K562 (cell line): ENCODE data around the gene PIP4K2A. TPM values are rescaled to one million over a fixed set of nuclear protein-coding genes. Genes with fewer than 3 reads are reported as not detected.

ENCODE experiments used
- ADNP ChIP-seq: fragments of 200-800 bp; sonication (Bioruptor generic); IDR thresholded peaks from 2 replicates; pipeline ENCODE4 v1.6.1; 2016; ENCODE audit warnings: missing genetic modification characterization, missing compliant biosample characterization
- BCOR ChIP-seq: fragments of 450-650 bp; IDR thresholded peaks from 2 replicates; pipeline ENCODE4 v1.6.1; 2016
- HCFC1 ChIP-seq: IDR thresholded peaks from 2 replicates; pipeline ENCODE4 v1.6.1; 2012; ENCODE audit warnings: low read depth, low read length, improper control_type of control experiment
- ILK ChIP-seq: fragments of 450-650 bp; IDR thresholded peaks from 2 replicates; pipeline ENCODE4 v1.6.1; 2016; ENCODE audit warnings: missing genetic modification characterization, low read depth, mild to moderate bottlenecking, missing compliant biosample characterization, moderate library complexity, borderline replicate concordance
- KAT2B ChIP-seq: IDR thresholded peaks from one replicate; pipeline ENCODE4 v1.6.1; 2012; ENCODE audit warnings: low read depth, mild to moderate bottlenecking, control low read depth, inconsistent platforms, low read length, moderate library complexity
- KAT8 ChIP-seq: fragments of 450-650 bp; IDR thresholded peaks from 2 replicates; pipeline ENCODE4 v1.6.1; 2016; ENCODE audit warnings: low read depth, mild to moderate bottlenecking
- MAFF ChIP-seq: IDR thresholded peaks from 2 replicates; pipeline ENCODE4 v1.6.1; 2012; ENCODE audit warnings: low read length, improper control_type of control experiment
- NFE2L1 ChIP-seq: fragments of 450-650 bp; IDR thresholded peaks from 2 replicates; pipeline ENCODE4 v1.6.1; 2016; ENCODE audit warnings: missing genetic modification characterization, low read depth, mild to moderate bottlenecking, missing compliant biosample characterization, moderate library complexity, borderline replicate concordance
- PURB ChIP-seq: sonication (generic); formaldehyde crosslinking; IDR thresholded peaks from 2 replicates; pipeline ENCODE4 v1.9.0; 2021; ENCODE audit warnings: low read depth, mild to moderate bottlenecking, missing genetic modification reagents
- RBM39 ChIP-seq: fragments of 200-400 bp; formaldehyde crosslinking; optimal IDR thresholded peaks from 2 replicates; pipeline ENCODE3; 2018; ENCODE audit warnings: low read depth, low read length
- SMAD2 ChIP-seq: fragments of 150-350 bp; IDR thresholded peaks from 2 replicates; pipeline ENCODE4 v1.6.1; 2014; ENCODE audit warnings: low read depth, mild to moderate bottlenecking, low read length
- SMARCB1 ChIP-seq: IDR thresholded peaks from 2 replicates; pipeline ENCODE4 v1.6.1; 2011; ENCODE audit warnings: improper control_type of control experiment, low read depth; ENCODE audit not compliant: insufficient read length
- SNRNP70 ChIP-seq: fragments of 200-400 bp; formaldehyde crosslinking; optimal IDR thresholded peaks from 2 replicates; pipeline ENCODE3; 2017; ENCODE audit warnings: low read depth, low read length
- ZNF23 ChIP-seq: fragments of 250-450 bp; sonication (Bioruptor Pico); IDR thresholded peaks from 2 replicates; pipeline ENCODE4 v1.4.0; 2020; ENCODE audit warnings: mild to moderate bottlenecking
- ZNF644 ChIP-seq: fragments of 200-800 bp; sonication (Bioruptor generic); IDR thresholded peaks from 2 replicates; pipeline ENCODE4 v1.6.1; 2016; ENCODE audit warnings: low read depth, missing genetic modification characterization, missing compliant biosample characterization
- ZNF699 ChIP-seq: fragments of 250-450 bp; sonication (Bioruptor Pico); IDR thresholded peaks from 2 replicates; pipeline ENCODE4 v1.8.0; 2021; ENCODE audit warnings: mild to moderate bottlenecking, moderate library complexity; ENCODE audit not compliant: insufficient replicate concordance
- polyA plus RNA-seq, 8 experiments: library from polyadenylated mRNA; depleted of rRNA in 4 of 8; stranded (reverse) in 5 of 8; unstranded in 3 of 8; fragments of >200 nt; fragmentation: Nextera tagmentation in 2 of 8; fragmentation: Illumina TruSeq in 1 of 8; extraction: Ambion mirVana in 2 of 8; extraction: Trizol in 1 of 8; gene quantifications; 2 replicates each; pipeline versions ENCODE4 v1.2.1 to v1.2.3, GENCODE V29; 2011 to 2014; ENCODE audit warnings: inconsistent platforms in 1 of 8, missing spikeins in 1 of 8
- total RNA-seq, 7 experiments: library from RNA; depleted of rRNA in 6 of 7; stranded (reverse); fragments of >200 nt in 6 of 7; fragmentation: Illumina TruSeq in 2 of 7; extraction: Trizol in 2 of 7; gene quantifications; 2 replicates each; pipeline versions ENCODE4 v1.2.1 to v1.2.3, GENCODE V29; 2011 to 2021; ENCODE audit warnings: low replicate concordance in 1 of 7
- TF ChIP-seq, protein P1 (sequence below): fragments of 250-450 bp; sonication (Bioruptor Pico); IDR thresholded peaks from 2 replicates; pipeline ENCODE4 v1.8.0; 2022; ENCODE audit warnings: inconsistent platforms, mild to moderate bottlenecking, moderate library complexity, borderline replicate concordance
- TF ChIP-seq, protein P2 (sequence below): sonication (generic); formaldehyde crosslinking; IDR thresholded peaks from 2 replicates; pipeline ENCODE4 v1.8.0; 2022; ENCODE audit warnings: mild to moderate bottlenecking, low read depth, missing genetic modification reagents
- TF ChIP-seq, protein P3 (sequence below): fragments of 450-650 bp; IDR thresholded peaks from 2 replicates; pipeline ENCODE4 v1.6.1; 2016; ENCODE audit warnings: low read depth

The PIP4K2A gene
- total and polyA plus RNA-seq, 9 of the 15 experiments (the other 6 are each of a cell fraction or from before 2014, with no cell fraction given): 35.6 to 117 (median 71.9) TPM

DNA sequence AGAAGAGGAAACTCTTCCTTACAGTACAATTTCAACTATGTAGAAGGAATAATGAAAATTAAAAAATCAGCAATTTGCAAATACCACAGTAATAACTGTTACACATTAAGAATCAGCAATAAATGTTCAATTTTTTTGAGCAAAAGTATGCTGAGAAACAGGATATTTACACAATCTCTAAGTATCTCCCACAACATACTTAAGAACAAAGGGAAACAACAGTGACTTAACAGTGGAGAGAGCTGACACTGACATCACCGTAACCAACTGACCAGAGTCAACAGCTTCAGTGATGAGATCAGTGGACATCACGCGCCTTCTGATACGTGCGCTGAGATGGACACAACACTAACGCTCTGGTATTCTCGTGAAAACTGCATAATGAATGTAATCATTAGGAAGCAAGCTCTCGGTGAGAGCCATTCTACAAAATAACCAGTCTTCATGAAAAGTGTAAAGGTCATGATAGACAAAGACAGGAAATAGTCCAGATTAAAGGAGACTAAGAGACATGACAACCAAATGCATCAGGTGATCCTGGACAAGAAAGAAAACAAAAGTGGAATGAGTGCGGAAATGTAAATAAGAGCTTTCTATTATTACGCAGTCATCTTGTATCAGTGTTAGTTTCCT lies 82.6 kb downstream of the PIP4K2A start (continued):
- TF ChIP-seq ZNF23 (CRISPR knock-in tag) (no peak), PURB (CRISPR knock-in tag) (no peak), NFE2L1 (tag) (no peak), MAFF (no peak), ZNF644 (no peak), RBM39 (no peak), SMAD2 (no peak), ILK (tag) (no peak), HCFC1 (no peak), SMARCB1 (no peak), KAT8 (no peak), ZNF699 (CRISPR knock-in tag) (no peak), BCOR (peak; percentile 27; the same call in 1 of the 2 replicates), ADNP (tag) (0 out of 2 replicates have a peak, but pooled peaks have one; percentile 62), SNRNP70 (no peak), KAT2B (no peak)
- TF ChIP-seq, protein P1, sequence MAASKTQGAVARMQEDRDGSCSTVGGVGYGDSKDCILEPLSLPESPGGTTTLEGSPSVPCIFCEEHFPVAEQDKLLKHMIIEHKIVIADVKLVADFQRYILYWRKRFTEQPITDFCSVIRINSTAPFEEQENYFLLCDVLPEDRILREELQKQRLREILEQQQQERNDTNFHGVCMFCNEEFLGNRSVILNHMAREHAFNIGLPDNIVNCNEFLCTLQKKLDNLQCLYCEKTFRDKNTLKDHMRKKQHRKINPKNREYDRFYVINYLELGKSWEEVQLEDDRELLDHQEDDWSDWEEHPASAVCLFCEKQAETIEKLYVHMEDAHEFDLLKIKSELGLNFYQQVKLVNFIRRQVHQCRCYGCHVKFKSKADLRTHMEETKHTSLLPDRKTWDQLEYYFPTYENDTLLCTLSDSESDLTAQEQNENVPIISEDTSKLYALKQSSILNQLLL (CRISPR knock-in tag): no peak
- TF ChIP-seq, protein P2, sequence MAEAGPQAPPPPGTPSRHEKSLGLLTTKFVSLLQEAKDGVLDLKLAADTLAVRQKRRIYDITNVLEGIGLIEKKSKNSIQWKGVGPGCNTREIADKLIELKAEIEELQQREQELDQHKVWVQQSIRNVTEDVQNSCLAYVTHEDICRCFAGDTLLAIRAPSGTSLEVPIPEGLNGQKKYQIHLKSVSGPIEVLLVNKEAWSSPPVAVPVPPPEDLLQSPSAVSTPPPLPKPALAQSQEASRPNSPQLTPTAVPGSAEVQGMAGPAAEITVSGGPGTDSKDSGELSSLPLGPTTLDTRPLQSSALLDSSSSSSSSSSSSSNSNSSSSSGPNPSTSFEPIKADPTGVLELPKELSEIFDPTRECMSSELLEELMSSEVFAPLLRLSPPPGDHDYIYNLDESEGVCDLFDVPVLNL (CRISPR knock-in tag): no peak
- TF ChIP-seq, protein P3, sequence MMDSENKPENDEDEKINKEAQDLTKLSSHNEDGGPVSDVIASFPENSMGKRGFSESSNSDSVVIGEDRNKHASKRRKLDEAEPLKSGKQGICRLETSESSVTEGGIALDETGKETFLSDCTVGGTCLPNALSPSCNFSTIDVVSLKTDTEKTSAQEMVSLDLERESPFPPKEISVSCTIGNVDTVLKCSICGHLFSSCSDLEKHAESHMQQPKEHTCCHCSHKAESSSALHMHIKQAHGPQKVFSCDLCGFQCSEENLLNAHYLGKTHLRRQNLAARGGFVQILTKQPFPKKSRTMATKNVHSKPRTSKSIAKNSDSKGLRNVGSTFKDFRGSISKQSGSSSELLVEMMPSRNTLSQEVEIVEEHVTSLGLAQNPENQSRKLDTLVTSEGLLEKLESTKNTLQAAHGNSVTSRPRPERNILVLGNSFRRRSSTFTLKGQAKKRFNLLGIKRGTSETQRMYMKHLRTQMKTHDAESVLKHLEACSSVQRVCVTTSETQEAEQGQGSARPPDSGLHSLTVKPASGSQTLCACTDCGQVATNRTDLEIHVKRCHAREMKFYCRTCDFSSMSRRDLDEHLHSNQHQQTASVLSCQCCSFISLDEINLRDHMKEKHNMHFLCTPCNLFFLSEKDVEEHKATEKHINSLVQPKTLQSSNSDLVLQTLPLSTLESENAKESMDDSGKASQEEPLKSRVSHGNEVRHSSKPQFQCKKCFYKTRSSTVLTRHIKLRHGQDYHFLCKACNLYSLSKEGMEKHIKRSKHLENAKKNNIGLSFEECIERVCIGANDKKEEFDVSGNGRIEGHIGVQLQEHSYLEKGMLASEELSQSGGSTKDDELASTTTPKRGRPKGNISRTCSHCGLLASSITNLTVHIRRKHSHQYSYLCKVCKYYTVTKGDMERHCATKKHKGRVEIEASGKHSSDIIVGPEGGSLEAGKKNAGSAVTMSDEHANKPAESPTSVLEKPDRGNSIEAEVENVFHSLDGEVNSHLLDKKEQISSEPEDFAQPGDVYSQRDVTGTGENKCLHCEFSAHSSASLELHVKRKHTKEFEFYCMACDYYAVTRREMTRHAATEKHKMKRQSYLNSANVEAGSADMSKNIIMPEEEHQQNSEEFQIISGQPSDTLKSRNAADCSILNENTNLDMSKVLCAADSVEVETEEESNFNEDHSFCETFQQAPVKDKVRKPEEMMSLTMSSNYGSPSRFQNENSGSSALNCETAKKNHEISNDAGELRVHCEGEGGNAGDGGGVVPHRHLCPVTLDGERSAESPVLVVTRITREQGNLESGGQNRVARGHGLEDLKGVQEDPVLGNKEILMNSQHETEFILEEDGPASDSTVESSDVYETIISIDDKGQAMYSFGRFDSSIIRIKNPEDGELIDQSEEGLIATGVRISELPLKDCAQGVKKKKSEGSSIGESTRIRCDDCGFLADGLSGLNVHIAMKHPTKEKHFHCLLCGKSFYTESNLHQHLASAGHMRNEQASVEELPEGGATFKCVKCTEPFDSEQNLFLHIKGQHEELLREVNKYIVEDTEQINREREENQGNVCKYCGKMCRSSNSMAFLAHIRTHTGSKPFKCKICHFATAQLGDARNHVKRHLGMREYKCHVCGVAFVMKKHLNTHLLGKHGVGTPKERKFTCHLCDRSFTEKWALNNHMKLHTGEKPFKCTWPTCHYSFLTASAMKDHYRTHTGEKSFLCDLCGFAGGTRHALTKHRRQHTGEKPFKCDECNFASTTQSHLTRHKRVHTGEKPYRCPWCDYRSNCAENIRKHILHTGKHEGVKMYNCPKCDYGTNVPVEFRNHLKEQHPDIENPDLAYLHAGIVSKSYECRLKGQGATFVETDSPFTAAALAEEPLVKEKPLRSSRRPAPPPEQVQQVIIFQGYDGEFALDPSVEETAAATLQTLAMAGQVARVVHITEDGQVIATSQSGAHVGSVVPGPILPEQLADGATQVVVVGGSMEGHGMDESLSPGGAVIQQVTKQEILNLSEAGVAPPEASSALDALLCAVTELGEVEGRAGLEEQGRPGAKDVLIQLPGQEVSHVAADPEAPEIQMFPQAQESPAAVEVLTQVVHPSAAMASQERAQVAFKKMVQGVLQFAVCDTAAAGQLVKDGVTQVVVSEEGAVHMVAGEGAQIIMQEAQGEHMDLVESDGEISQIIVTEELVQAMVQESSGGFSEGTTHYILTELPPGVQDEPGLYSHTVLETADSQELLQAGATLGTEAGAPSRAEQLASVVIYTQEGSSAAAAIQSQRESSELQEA: no peak
